WI38 (cell line): ENCODE measurements around the gene FXYD4.

ENCODE experiments used
- H3K4me3 ChIP-seq: 2 replicates; pipeline ENCODE4 v1.5.1; 2011; ENCODE audit warnings: low read depth, mild to moderate bottlenecking, control low read depth, low read length
- CTCF ChIP-seq: IDR thresholded peaks from 2 replicates; pipeline ENCODE4 v1.5.1; 2012; ENCODE audit warnings: low read depth, mild to moderate bottlenecking, control low read depth, low read length

The FXYD4 gene

GRCh38 chr10:43341450-43341849 is 30.0 kb upstream of the FXYD4 start:
- TF ChIP-seq CTCF = no peak
- no peak overlapping the region for H3K4me3 ChIP-seq

GRCh38 chr10:43342279-43343125 is 28.9 kb upstream of the FXYD4 start:
- no peak for TF ChIP-seq CTCF
- H3K4me3 ChIP-seq = no peak overlapping the region

GRCh38 chr10:43343126-43343525 is 28.3 kb upstream of the FXYD4 start:
- TF ChIP-seq CTCF = no peak
- H3K4me3 ChIP-seq = no peak overlapping the region

- no peak overlapping the region for H3K4me3 ChIP-seq
- no peak for TF ChIP-seq CTCF
These were observed 27.4 kb upstream of the FXYD4 start for GRCh38 chr10:43344051-43344450.

- no peak overlapping the region for H3K4me3 ChIP-seq
- no peak for TF ChIP-seq CTCF
These were observed 23.4 kb upstream of the FXYD4 start for GRCh38 chr10:43347997-43348396.

- H3K4me3 ChIP-seq = no peak overlapping the region
- peak; percentile 93 for TF ChIP-seq CTCF
These were observed 22.7 kb upstream of the FXYD4 start for GRCh38 chr10:43348511-43349312.

GRCh38 chr10:43350156-43350555 is 21.3 kb upstream of the FXYD4 start:
- TF ChIP-seq CTCF = no peak

More at GRCh38 chr10:43350156-43350555, 21.3 kb upstream of the FXYD4 start:
- no peak overlapping the region for H3K4me3 ChIP-seq
